ENCODE data around the gene MOV10L1.

GRCh38 chr22:50049299-50050195 is 40.3 kb upstream of the MOV10L1 start:
- TF ChIP-seq CTCF (IDR thresholded peaks at IDR 0.05; ENCODE audit: low read length) (no peak), EZH2 (IDR thresholded peaks at IDR 0.05; ENCODE audit: borderline replicate concordance, low read length) (no peak)
